H1 (cell line): Measurements from ENCODE around the gene CDON.

Experiments
- CBX8 ChIP-seq: fragments of 300-800, 300-1000 bp; sonication (generic); IDR thresholded peaks from 2 replicates; pipeline ENCODE4 v1.7.1; 2016; ENCODE audit warnings: low read depth, low read length, borderline replicate concordance
- EZH2 ChIP-seq: fragments of 200-600 bp; sonication (generic); IDR thresholded peaks from 2 replicates; pipeline ENCODE4 v1.7.1; 2012; ENCODE audit warnings: low read depth, mild to moderate bottlenecking, moderate library complexity, low read length, inconsistent platforms; ENCODE audit not compliant: severe bottlenecking
- JUND ChIP-seq: IDR thresholded peaks from 2 replicates; pipeline ENCODE4 v1.6.1; 2011; ENCODE audit warnings: mild to moderate bottlenecking, improper control_type of control experiment, low read length
- POLR2AphosphoS5 ChIP-seq: IDR thresholded peaks from 2 replicates; pipeline ENCODE4 v1.6.1; 2011; ENCODE audit warnings: low read depth, low read length
- SP2 ChIP-seq: IDR thresholded peaks from 2 replicates; pipeline ENCODE4 v1.6.1; 2012; ENCODE audit warnings: mild to moderate bottlenecking, low read length, inconsistent platforms
- YY1 ChIP-seq: IDR thresholded peaks from 2 replicates; pipeline ENCODE4 v1.6.1; 2011; ENCODE audit warnings: low read depth, mild to moderate bottlenecking, low read length
- ZNF274 ChIP-seq: IDR thresholded peaks from 2 replicates; pipeline ENCODE4 v1.7.0; 2012; ENCODE audit warnings: low read length, borderline replicate concordance; ENCODE audit errors: extremely low read depth
- TF ChIP-seq, protein P1 (sequence below), 3 experiments: IDR thresholded peaks; 1 replicate in 2 of 3; 2 replicates in 1 of 3; pipeline versions ENCODE4 v1.5.1 to v1.6.1; 2011; ENCODE audit warnings: low read length in 3 of 3, mild to moderate bottlenecking in 3 of 3, inconsistent platforms in 2 of 3, low read depth in 1 of 3, moderate library complexity in 1 of 3; ENCODE audit not compliant: insufficient read depth in 1 of 3; ENCODE audit errors: control extremely low read depth in 1 of 3

DNA sequence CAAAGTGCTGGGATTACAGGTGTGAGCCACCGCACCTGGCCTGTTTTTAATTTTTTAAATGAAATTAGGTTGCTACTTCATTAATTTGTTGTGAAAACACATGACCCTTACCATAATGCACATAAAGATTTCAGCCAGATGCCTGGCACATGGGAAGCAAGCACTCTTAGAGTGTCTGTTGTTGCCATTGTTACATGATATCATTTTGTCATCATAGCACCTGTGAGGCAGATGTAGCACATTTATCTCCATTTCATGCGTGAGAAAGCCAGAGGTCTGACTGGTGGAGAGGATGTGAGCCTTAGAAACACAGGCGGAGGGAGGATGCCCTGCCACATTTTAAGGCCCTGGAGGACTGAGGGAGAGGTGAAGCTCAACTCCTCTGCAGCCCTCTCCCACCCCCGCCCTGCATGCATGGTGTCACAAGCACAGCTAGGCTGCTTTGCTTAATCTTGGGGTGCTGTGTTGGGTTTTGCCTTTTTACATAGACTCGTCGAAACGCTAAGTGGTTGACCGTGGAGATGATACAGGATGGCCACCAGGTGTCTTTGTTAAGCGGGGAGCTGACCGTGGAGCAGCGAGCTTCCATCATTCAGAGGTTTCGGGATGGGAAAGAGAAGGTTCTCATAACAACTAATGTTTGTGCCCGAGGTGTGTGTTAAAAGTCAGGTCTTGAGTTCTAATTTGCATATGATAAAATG is 144.4 kb downstream of the CDON start:
- TF ChIP-seq POLR2AphosphoS5 (no peak), ZNF274 (no peak), EZH2 (no peak), SP2 (no peak), JUND (no peak), YY1 (no peak), CBX8 (no peak)
- TF ChIP-seq, protein P1, sequence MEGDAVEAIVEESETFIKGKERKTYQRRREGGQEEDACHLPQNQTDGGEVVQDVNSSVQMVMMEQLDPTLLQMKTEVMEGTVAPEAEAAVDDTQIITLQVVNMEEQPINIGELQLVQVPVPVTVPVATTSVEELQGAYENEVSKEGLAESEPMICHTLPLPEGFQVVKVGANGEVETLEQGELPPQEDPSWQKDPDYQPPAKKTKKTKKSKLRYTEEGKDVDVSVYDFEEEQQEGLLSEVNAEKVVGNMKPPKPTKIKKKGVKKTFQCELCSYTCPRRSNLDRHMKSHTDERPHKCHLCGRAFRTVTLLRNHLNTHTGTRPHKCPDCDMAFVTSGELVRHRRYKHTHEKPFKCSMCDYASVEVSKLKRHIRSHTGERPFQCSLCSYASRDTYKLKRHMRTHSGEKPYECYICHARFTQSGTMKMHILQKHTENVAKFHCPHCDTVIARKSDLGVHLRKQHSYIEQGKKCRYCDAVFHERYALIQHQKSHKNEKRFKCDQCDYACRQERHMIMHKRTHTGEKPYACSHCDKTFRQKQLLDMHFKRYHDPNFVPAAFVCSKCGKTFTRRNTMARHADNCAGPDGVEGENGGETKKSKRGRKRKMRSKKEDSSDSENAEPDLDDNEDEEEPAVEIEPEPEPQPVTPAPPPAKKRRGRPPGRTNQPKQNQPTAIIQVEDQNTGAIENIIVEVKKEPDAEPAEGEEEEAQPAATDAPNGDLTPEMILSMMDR (IDR thresholded peaks at IDR 0.05; ENCODE audit: control extremely low read depth in 1 of 3, insufficient read depth in 1 of 3, low read depth in 1 of 3, low read length in 3 of 3), result peak; percentile 24 to 53 (median 42); a peak in 2 of 4 replicates
